NCI-H460 (cell line): ENCODE measurements around the gene IFT81. TPM values are rescaled to one million over a fixed set of nuclear protein-coding genes. Genes with fewer than 3 reads are reported as not detected.

ENCODE experiments used
- DNase-seq: peaks from one replicate; pipeline ENCODE4 v3.0.0-alpha.2; 2016; ENCODE audit warnings: low read depth; ENCODE audit errors: extremely low read depth
- total RNA-seq: library from RNA; depleted of rRNA; stranded (reverse); fragments of >200 nt; shearing (Covaris generic); gene quantifications from 2 replicates; pipeline ENCODE4 v1.2.3, GENCODE V29; 2014; rRNA removed

The IFT81 gene
- total RNA-seq, 1 experiment from 2014 or later: 10.3 TPM

- no peak for DNase-seq
These were observed 142.9 kb downstream of the IFT81 start for GRCh38 chr12:110266980-110267620.

Other genes starting within 250 kb of the IFT81 start
- gene GLTP, start 243.8 kb upstream of the IFT81 start, total RNA-seq: 139 and 146 TPM in 2 replicates
- 26.2 and 36.0 TPM in 2 replicates for gene TCHP, start 224.1 kb upstream of the IFT81 start, total RNA-seq
- gene GIT2, start 128.0 kb upstream of the IFT81 start, total RNA-seq: 17.1 and 23.0 TPM in 2 replicates
- gene ANKRD13A, start 124.9 kb upstream of the IFT81 start, total RNA-seq: 14.6 and 15.8 TPM in 2 replicates
- gene C12orf76, start 75.8 kb upstream of the IFT81 start, total RNA-seq: 17.2 and 19.3 TPM in 2 replicates
- gene ATP2A2, start 156.9 kb downstream of the IFT81 start, total RNA-seq: 130 and 150 TPM in 2 replicates